H1 (cell line): ENCODE measurements around the gene METTL21A. TPM values are rescaled to one million over a fixed set of nuclear protein-coding genes. Genes with fewer than 3 reads are reported as not detected.
A peak's percentile ranks its signal among the peaks of the same experiment; 100 is the strongest.

Experiments
- CTCF ChIA-PET: fragments of 300-600 bp; sonication (Branson Sonifier 250); formaldehyde crosslinking; loops from one replicate; lab custom pipeline; 2021; ENCODE audit not compliant: partially characterized antibody; lab: Charles Lee
- POLR2A ChIA-PET: fragments of 300-600 bp; sonication (Branson Sonifier 250); formaldehyde crosslinking; loops from one replicate; lab custom pipeline; 2021; ENCODE audit warnings: inconsistent platforms; ENCODE audit not compliant: partially characterized antibody; lab: Charles Lee
- DNase-seq, 2 experiments: peaks; one replicate each; pipeline versions ENCODE4 v3.0.0 to v3.0.0-alpha.2; 2010 to 2022; ENCODE audit warnings: low spot score in 2 of 2, low read depth in 1 of 2, mixed read lengths in 1 of 2
- FAIRE-seq: peaks from 2 replicates; lab custom pipeline; 2011; peaks lifted over from hg19 to GRCh38; lab: Jason Lieb, UNC
- H2AFZ ChIP-seq: 2 replicates; pipeline ENCODE4 v1.8.1; 2012; ENCODE audit warnings: low read length, inconsistent platforms
- H2AK5ac ChIP-seq: 2 replicates; pipeline ENCODE4 v1.6.1; 2013; ENCODE audit warnings: low read depth, low read length
- H2BK120ac ChIP-seq: replicated peaks from 2 replicates; pipeline ENCODE3; 2013; ENCODE audit warnings: low read depth, low read length, inconsistent platforms
- H2BK12ac ChIP-seq: 2 replicates; pipeline ENCODE4 v1.6.1; 2013; ENCODE audit warnings: low read depth, low read length
- H2BK15ac ChIP-seq: 2 replicates; pipeline ENCODE4 v1.6.1; 2013; ENCODE audit warnings: low read length
- H2BK20ac ChIP-seq: 2 replicates; pipeline ENCODE4 v1.6.1; 2013; ENCODE audit warnings: low read length
- H2BK5ac ChIP-seq: 2 replicates; pipeline ENCODE4 v1.6.1; 2013; ENCODE audit warnings: low read depth, low read length
- H3K14ac ChIP-seq: 2 replicates; pipeline ENCODE4 v1.6.1; 2013; ENCODE audit warnings: inconsistent platforms; ENCODE audit not compliant: insufficient read length
- H3K18ac ChIP-seq: 2 replicates; pipeline ENCODE4 v1.6.1; 2013; ENCODE audit warnings: low read length; ENCODE audit errors: extremely low read depth
- H3K23ac ChIP-seq: 2 replicates; pipeline ENCODE4 v1.6.1; 2013; ENCODE audit warnings: inconsistent platforms; ENCODE audit not compliant: insufficient read length
- H3K23me2 ChIP-seq: 2 replicates; pipeline ENCODE4 v1.6.1; 2013; ENCODE audit warnings: low read depth, low read length
- H3K27ac ChIP-seq: 2 replicates; pipeline ENCODE4 v1.6.1; 2011; ENCODE audit warnings: low read depth, low read length, inconsistent platforms
- H3K27me3 ChIP-seq, 4 experiments: replicated peaks in 1 of 4; 1 replicate in 1 of 4; 2 replicates in 3 of 4; pipeline versions ENCODE4 v1.6.1 to v1.8.1; 2011 to 2013; ENCODE audit warnings: low read length in 3 of 4, mild to moderate bottlenecking in 3 of 4, inconsistent platforms in 2 of 4, mixed read lengths in 2 of 4, moderate library complexity in 1 of 4; ENCODE audit not compliant: control insufficient read depth in 3 of 4, insufficient read depth in 3 of 4; ENCODE audit errors: extremely low read depth in 1 of 4
- H3K36me3 ChIP-seq, 4 experiments: 2 replicates each; pipeline versions ENCODE4 v1.6.1 to v1.8.1; 2011 to 2013; ENCODE audit warnings: mild to moderate bottlenecking in 4 of 4, low read length in 3 of 4, moderate library complexity in 2 of 4, control low read depth in 1 of 4, inconsistent platforms in 1 of 4; ENCODE audit not compliant: insufficient read depth in 4 of 4, control insufficient read depth in 2 of 4
- H3K4ac ChIP-seq: replicated peaks from 2 replicates; pipeline ENCODE3; 2013; ENCODE audit warnings: low read length, low read depth, mixed read lengths, inconsistent platforms; ENCODE audit not compliant: insufficient read length
- H3K4me1 ChIP-seq, 4 experiments: replicated peaks in 1 of 4; 1 replicate in 1 of 4; 2 replicates in 3 of 4; pipeline versions ENCODE4 v1.6.1 to v1.8.1; 2011 to 2013; ENCODE audit warnings: low read length in 3 of 4, inconsistent platforms in 2 of 4, mixed read lengths in 1 of 4; ENCODE audit not compliant: insufficient read depth in 4 of 4, control insufficient read depth in 3 of 4
- H3K4me2 ChIP-seq, 2 experiments: 2 replicates each; pipeline versions ENCODE4 v1.6.1 to v1.8.1; 2011 to 2013; ENCODE audit warnings: low read depth in 2 of 2, low read length in 2 of 2, control low read depth in 1 of 2, inconsistent platforms in 1 of 2, mild to moderate bottlenecking in 1 of 2; ENCODE audit not compliant: insufficient read depth in 1 of 2
- H3K4me3 ChIP-seq, 4 experiments: fragments of 200-600, 300-600 bp in 1 of 4; sonication (generic), shearing (Covaris generic), sonication (Bioruptor Twin) in 1 of 4; 2 replicates each; pipeline versions ENCODE4 v1.5.1 to v1.8.1; 2011 to 2016; ENCODE audit warnings: low read length in 4 of 4, low read depth in 3 of 4, control low read depth in 2 of 4, inconsistent platforms in 2 of 4, mild to moderate bottlenecking in 2 of 4, mixed read lengths in 1 of 4, moderate library complexity in 1 of 4; ENCODE audit not compliant: insufficient read depth in 2 of 4; ENCODE audit errors: extremely low read depth in 1 of 4
- H3K56ac ChIP-seq: replicated peaks from 2 replicates; pipeline ENCODE3; 2013; ENCODE audit warnings: low read depth, mild to moderate bottlenecking, mixed read lengths, low read length, inconsistent platforms; ENCODE audit not compliant: insufficient read length
- H3K79me1 ChIP-seq: 2 replicates; pipeline ENCODE4 v1.6.1; 2013; ENCODE audit warnings: low read depth, low read length, control low read depth
- H3K79me2 ChIP-seq, 2 experiments: 2 replicates each; pipeline versions ENCODE4 v1.6.1 to v1.8.1; 2012 to 2013; ENCODE audit warnings: low read length in 2 of 2, mild to moderate bottlenecking in 2 of 2, inconsistent platforms in 1 of 2; ENCODE audit not compliant: insufficient read depth in 2 of 2, control insufficient read depth in 1 of 2
- H3K9ac ChIP-seq, 4 experiments: replicated peaks in 1 of 4; 1 replicate in 1 of 4; 2 replicates in 3 of 4; pipeline versions ENCODE4 v1.6.1 to v1.8.1; 2011 to 2013; ENCODE audit warnings: low read depth in 3 of 4, low read length in 3 of 4, control low read depth in 2 of 4, mild to moderate bottlenecking in 2 of 4, moderate library complexity in 2 of 4, inconsistent platforms in 1 of 4; ENCODE audit errors: extremely low read depth in 1 of 4
- H3K9me3 ChIP-seq, 2 experiments: 2 replicates each; pipeline versions ENCODE4 v1.6.1 to v1.8.1; 2012 to 2013; ENCODE audit warnings: mild to moderate bottlenecking in 2 of 2, moderate library complexity in 2 of 2, control low read depth in 1 of 2, inconsistent platforms in 1 of 2, low read depth in 1 of 2, low read length in 1 of 2, mixed read lengths in 1 of 2; ENCODE audit not compliant: insufficient read depth in 2 of 2
- H4K20me1 ChIP-seq, 2 experiments: replicated peaks in 1 of 2; 2 replicates each; pipeline versions ENCODE3 to v1.8.1; 2011 to 2013; ENCODE audit warnings: inconsistent platforms in 2 of 2, low read length in 2 of 2, mild to moderate bottlenecking in 1 of 2; ENCODE audit not compliant: insufficient read depth in 2 of 2, control insufficient read depth in 1 of 2
- H4K5ac ChIP-seq: 2 replicates; pipeline ENCODE4 v1.6.1; 2013; ENCODE audit warnings: low read length, low read depth, mixed read lengths, inconsistent platforms; ENCODE audit not compliant: insufficient read length
- H4K8ac ChIP-seq: 2 replicates; pipeline ENCODE4 v1.8.0; 2013; ENCODE audit warnings: mild to moderate bottlenecking, moderate library complexity, low read length, inconsistent platforms; ENCODE audit not compliant: insufficient read depth; ENCODE audit errors: extremely low read depth
- H4K91ac ChIP-seq: replicated peaks from 2 replicates; pipeline ENCODE3; 2013; ENCODE audit warnings: low read length, mixed read lengths, inconsistent platforms; ENCODE audit not compliant: insufficient read length
- EGR1 ChIP-seq: IDR thresholded peaks from 2 replicates; pipeline ENCODE4 v1.6.1; 2011; ENCODE audit warnings: low read depth, low read length, borderline replicate concordance
- KDM1A ChIP-seq: fragments of 200-600, 300-600 bp; sonication (generic); IDR thresholded peaks from 2 replicates; pipeline ENCODE4 v1.7.1; 2016; ENCODE audit warnings: mild to moderate bottlenecking, low read length, borderline replicate concordance
- WGBS, 2 experiments: shearing (Covaris generic) in 1 of 2; methylation state at CpG; one replicate each; pipeline versions ENCODE4 v1.1.6 to v1.1.7; 2013 to 2015; ENCODE audit warnings: low lambda C conversion rate in 2 of 2, mixed read lengths in 2 of 2, inconsistent platforms in 1 of 2, low coverage in 1 of 2, missing lambda C conversion rate in 1 of 2; ENCODE audit not compliant: insufficient replicate concordance in 2 of 2, insufficient coverage in 1 of 2, insufficient read length in 1 of 2; ENCODE audit errors: extremely low coverage in 1 of 2, missing lambda C conversion rate in 1 of 2; 5-methylcytosine and 5-hydroxymethylcytosine counted together
- polyA plus RNA-seq, 7 experiments: library from polyadenylated mRNA; depleted of rRNA in 3 of 7; stranded (reverse) in 5 of 7; unstranded in 2 of 7; fragments of >200 nt in 5 of 7; fragments of 200-250 nt in 2 of 7; gene quantifications; 1 replicate in 5 of 7; 2 replicates in 1 of 7; 4 replicates in 1 of 7; pipeline versions ENCODE4 v1.2.1 to v1.2.3, GENCODE V29; 2011 to 2013; ENCODE audit warnings: missing spikeins in 2 of 7, mixed read lengths in 2 of 7
- total RNA-seq: library from RNA; stranded (reverse); fragmentation: NEBNext Ultra II Directional; extraction: Animal tissue kit (Norgen Biotek cat#: 25700); gene quantifications from 2 replicates; pipeline ENCODE4 v1.2.1, GENCODE V29; 2021

The METTL21A gene
- total and polyA plus RNA-seq, 2 of the 8 experiments (the other 6 are each of a cell fraction or from before 2014, with no cell fraction given) = 36.2 to 55.0 TPM

- H2AFZ ChIP-seq = no peak overlapping the region; the same call in 1 of the 2 replicates
Measured at GRCh38 chr2:207670887-207671286, 45.7 kb upstream of the METTL21A start.

More at GRCh38 chr2:207670887-207671286, 45.7 kb upstream of the METTL21A start:
- no peaks in the 10 kb centered on the region for H4K20me1 ChIP-seq
- no peak overlapping the region for H2BK120ac ChIP-seq
- no peak overlapping the region for H2AK5ac ChIP-seq
- no peak overlapping the region for H3K4ac ChIP-seq
- no peaks in the 10 kb centered on the region for H3K23me2 ChIP-seq
- DNase-seq = peak in 1 of 2 experiments; percentile 61
- no peak overlapping the region for H3K27ac ChIP-seq
- no peaks in the 10 kb centered on the region for H3K79me2 ChIP-seq
- no peak overlapping the region; the same call in 1 of the 2 replicates for H2BK15ac ChIP-seq
- H3K4me2 ChIP-seq = no peak overlapping the region; a peak in 1 of 4 replicates
- 62% methylated on average over 6 of the region's 6 CpGs; no CpG with 5 or more reads in 1 of the 2 experiments for WGBS, 2 experiments
- H3K23ac ChIP-seq = no peak overlapping the region
- H4K8ac ChIP-seq = no peak overlapping the region
- H3K56ac ChIP-seq = no peak overlapping the region
- H3K27me3 ChIP-seq = no peaks in the 10 kb centered on the region
- H3K14ac ChIP-seq = no peak overlapping the region
- CTCF ChIA-PET = interaction anchor here (0.5 to 2.1 kb wide), 2 partner anchors 22 to 702 kb away, joined by 5 to 13 read pairs; no protein-coding TSS in a partner anchor
- H3K9ac ChIP-seq = no peak overlapping the region
- peak overlapping the region; percentile 87 for H3K18ac ChIP-seq
- H3K9me3 ChIP-seq = no peaks in the 10 kb centered on the region
- no peak overlapping the region for H2BK12ac ChIP-seq
- TF ChIP-seq KDM1A = no peak
- 0 out of 2 replicates have a peak, but pooled peaks have one; percentile 69 for TF ChIP-seq EGR1
- TF ChIP-seq, all 59 proteins: peak for 1
- no peak overlapping the region for H3K4me3 ChIP-seq
- H3K36me3 ChIP-seq = no peaks in the 10 kb centered on the region
- no peak for FAIRE-seq
- no peak overlapping the region for H4K91ac ChIP-seq
- H2BK5ac ChIP-seq = no peak overlapping the region
- H3K79me1 ChIP-seq = no peaks in the 10 kb centered on the region
- no peak overlapping the region for H2BK20ac ChIP-seq
- H3K4me1 ChIP-seq = peaks cover 0 to 7% (median 2%) of the 10 kb centered on the region in 4 experiments; a peak in 5 of 7 replicates
- POLR2A ChIA-PET = interaction anchor here (1.1 to 1.6 kb wide), 2 partner anchors 10 to 19 kb away, joined by 3 to 5 read pairs; no protein-coding TSS in a partner anchor
- H4K5ac ChIP-seq = no peak overlapping the region
